ENCODE data around the gene ZNF224. TPM values are rescaled to one million over a fixed set of nuclear protein-coding genes. Genes with fewer than 3 reads are reported as not detected.
"Not testable (repeated sequence)": the region's sequence is repeated elsewhere in the genome, so short reads cannot be mapped to it uniquely, and the experiment has no call there.

Gene ZNF224
- total RNA-seq, 1 donor from 2014 or later, result 15.3 TPM

DNA sequence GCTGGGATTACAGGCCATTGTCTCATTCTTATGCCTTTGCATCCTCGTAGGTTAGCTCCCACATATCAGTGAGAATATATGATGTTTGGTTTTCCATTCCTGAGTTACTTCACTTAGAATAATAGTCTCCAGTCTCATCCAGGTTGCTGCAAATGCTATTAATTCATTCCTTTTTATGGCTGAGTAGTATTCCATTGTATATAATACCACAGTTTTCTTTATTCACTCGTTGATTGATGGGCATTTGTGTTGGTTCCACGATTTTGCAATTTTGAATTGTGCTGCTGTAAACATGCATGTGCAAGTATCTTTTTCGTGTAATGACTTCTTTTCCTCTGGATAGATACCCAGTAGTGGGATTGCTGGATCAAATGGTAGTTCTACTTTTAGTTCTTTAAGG lies 27.0 kb downstream of the ZNF224 start:
- DNase-seq (ENCODE audit: extremely low read depth, low read depth, low spot score), result not testable (repeated sequence)

DNA sequence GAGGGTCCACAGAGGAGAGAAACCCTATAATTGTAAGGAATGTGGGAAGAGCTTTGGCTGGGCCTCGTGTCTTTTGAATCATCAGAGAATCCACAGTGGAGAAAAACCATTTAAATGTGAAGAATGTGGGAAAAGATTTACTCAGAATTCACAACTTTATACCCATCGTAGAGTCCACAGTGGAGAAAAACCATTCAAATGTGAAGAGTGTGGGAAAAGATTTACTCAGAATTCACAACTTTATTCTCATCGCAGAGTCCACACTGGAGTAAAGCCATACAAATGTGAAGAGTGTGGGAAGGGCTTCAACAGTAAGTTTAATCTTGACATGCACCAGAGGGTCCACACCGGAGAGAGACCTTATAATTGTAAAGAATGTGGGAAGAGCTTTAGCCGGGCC lies 37.8 kb downstream of the ZNF224 start:
- no peak for DNase-seq (ENCODE audit: extremely low read depth, low read depth, low spot score)

DNA sequence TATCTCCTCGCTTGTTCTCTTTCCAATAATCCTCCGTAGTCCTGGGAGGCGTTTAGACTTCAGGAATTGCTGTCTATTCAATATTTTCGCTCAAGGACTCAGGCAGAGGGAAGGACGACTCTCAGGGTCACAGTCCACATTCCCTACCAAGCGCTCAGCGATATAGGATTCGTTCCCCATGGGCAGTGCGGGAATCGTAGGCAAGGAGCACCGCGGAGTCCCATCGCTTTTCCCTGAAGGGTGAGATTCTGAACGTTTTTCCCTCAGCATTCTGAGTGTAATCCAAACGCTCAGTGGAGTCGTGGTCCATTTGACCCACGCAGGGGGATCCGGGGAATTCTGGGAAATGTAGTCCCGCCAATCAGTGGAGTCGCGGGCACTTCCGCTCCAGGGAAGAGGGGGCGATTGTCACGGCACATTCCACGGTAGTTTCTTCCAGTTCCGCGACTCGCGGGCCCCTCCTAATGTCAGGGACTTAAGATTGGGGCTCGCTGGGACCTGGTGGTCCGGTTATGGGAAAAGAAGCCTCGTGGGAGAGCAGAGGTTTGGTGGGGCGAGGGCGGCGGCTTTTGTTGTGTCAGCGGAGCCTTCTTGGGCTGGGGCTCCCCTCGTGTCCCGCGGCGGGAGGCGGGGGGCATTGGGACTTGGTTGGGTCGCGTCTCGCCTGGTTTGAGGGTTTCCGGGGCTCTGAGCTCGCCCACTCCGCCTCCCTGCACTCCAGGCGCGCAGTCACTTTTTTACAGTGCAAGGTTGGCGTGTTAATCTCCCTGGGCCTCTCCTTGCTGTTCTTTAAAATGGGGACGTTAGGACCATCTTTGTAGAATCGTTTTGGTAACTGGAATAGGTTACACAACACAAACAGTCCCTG lies 47.3 kb downstream of the ZNF224 start, which contains the start of gene ZNF234:
Gene ZNF234 (plus strand): TSS at position 364 of the 868 bp plus-strand sequence. CDS start 3,079 bp downstream, outside the sequence.
- no peak for DNase-seq (ENCODE audit: extremely low read depth, low read depth, low spot score)

DNA sequence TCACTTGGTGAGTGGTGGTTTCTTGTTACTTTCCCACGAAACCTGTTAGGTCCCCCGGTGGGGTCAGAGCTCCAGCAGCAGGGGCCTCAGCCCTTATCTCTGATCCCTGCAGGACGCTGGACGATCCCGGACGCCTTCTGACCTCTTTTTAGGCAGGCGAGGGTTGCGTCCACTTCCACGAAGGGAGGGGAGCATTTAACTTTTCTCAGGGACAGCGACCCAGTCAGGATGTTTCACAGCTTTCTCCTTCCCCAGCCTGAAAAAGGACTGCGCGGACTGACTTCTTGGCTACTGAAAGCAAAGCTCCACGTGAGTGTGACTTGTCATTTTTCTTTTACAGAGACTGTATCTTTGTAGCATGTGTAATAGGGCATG lies 47.9 kb downstream of the ZNF224 start:
- DNase-seq (ENCODE audit: extremely low read depth, low read depth, low spot score), result no peak

DNA sequence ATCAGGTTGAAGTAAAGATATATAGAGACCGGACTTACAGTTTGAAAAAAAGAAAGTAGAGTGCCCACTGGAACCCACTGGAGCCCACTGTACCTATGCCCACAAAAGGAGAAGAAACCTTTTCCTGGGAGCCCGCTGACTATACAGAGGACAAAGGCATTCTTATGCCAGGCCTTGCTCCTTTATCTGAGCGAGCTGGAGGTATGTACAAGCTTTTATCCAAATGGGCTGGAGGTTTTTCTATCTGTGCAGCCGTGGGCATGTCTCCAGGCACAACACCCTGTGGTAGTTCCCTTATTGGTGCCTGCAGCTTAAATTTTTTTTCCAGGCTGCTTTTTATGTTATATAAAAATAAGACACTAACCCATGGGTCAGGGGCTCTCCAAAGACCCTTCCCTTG lies 55.6 kb downstream of the ZNF224 start:
- DNase-seq (ENCODE audit: extremely low read depth, low read depth, low spot score), result no peak

DNA sequence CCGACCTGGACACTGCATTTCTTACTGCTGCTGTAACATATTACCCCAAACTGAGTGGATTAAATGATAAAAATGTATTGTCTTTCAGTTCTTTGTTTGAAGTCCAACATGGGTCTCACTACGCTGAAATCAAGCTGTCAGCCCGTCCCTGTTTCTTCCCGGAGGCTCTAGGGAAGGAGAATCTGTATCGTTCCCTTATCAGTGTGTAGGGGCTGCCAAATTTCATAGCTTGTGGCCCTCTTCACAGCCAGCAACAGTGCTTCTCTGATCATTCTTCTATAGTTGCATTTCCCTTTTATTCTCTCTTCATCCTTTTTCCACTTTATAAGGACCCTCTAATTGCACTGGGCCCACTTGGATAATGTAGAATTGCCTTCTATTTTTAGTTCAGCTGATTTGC lies 57.3 kb downstream of the ZNF224 start:
- no peak for DNase-seq (ENCODE audit: extremely low read depth, low read depth, low spot score)

DNA sequence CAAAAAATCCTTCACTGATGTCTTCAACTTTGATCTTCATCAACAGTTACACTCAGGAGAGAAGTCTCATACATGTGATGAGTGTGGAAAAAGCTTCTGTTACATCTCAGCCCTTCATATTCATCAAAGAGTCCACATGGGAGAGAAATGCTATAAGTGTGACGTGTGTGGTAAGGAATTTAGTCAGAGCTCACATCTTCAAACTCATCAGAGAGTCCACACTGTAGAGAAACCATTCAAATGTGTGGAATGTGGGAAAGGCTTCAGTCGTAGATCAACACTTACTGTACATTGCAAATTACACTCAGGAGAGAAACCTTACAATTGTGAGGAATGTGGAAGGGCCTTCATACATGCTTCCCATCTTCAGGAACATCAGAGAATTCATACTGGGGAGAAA lies 62.3 kb downstream of the ZNF224 start:
- no peak for DNase-seq (ENCODE audit: extremely low read depth, low read depth, low spot score)

Other genes starting within 250 kb of the ZNF224 start
- 0.93 and 2.4 TPM in 2 replicates for gene ZNF404, start 210.4 kb upstream of the ZNF224 start, total RNA-seq
- 8.0 and 10.2 TPM in 2 replicates for gene ZNF45, start 159.1 kb upstream of the ZNF224 start, total RNA-seq
- gene ZNF221, start 143.1 kb upstream of the ZNF224 start, total RNA-seq, result 4.1 and 5.1 TPM in 2 replicates
- 4.5 and 6.1 TPM in 2 replicates for gene ZNF155, start 110.2 kb upstream of the ZNF224 start, total RNA-seq
- gene ZNF230, start 91.4 kb upstream of the ZNF224 start, total RNA-seq, result 1.3 and 2.9 TPM in 2 replicates
- gene ZNF222, start 69.0 kb upstream of the ZNF224 start, total RNA-seq, result 2.9 and 3.2 TPM in 2 replicates
- 3.9 and 7.2 TPM in 2 replicates for gene ZNF223, start 42.3 kb upstream of the ZNF224 start, total RNA-seq
- gene ZNF284, start 22.2 kb upstream of the ZNF224 start, total RNA-seq, result 1.5 and 1.9 TPM in 2 replicates
- 2.4 and 3.2 TPM in 2 replicates for gene ZNF225, start 19.0 kb downstream of the ZNF224 start, total RNA-seq
- 3.6 and 5.3 TPM in 2 replicates for gene ZNF234, start 47.2 kb downstream of the ZNF224 start, total RNA-seq
- gene ZNF226, start 70.7 kb downstream of the ZNF224 start, total RNA-seq, result 10.8 and 22.4 TPM in 2 replicates
- 8.5 and 13.5 TPM in 2 replicates for gene ZNF227, start 118.2 kb downstream of the ZNF224 start, total RNA-seq
- gene ZNF233, start 165.5 kb downstream of the ZNF224 start, total RNA-seq, result 1.4 and 3.2 TPM in 2 replicates
- gene ZNF235, start 210.7 kb downstream of the ZNF224 start, total RNA-seq, result 2.7 and 3.6 TPM in 2 replicates